Mucosa of descending colon (tissue), 3 donors: ENCODE data around the gene ERGIC1. TPM values are rescaled to one million over a fixed set of nuclear protein-coding genes. Genes with fewer than 3 reads are reported as not detected.

Source experiments
- ATAC-seq: fragments of 200-7000 bp; cut with Tn5 transposase; one replicate; pipeline ENCODE4 v1.9.1; 2020; ENCODE audit warnings: mild to moderate bottlenecking, moderate library complexity
- DNase-seq, 3 donors: peaks; one replicate each; pipeline ENCODE4 v3.0.0-alpha.2; 2020
- H3K36me3 ChIP-seq: fragments of 200-600 bp; one replicate; pipeline ENCODE4 v1.8.0; 2021; ENCODE audit warnings: low read depth, mild to moderate bottlenecking
- H3K4me1 ChIP-seq: fragments of 200-600 bp; one replicate; pipeline ENCODE4 v1.8.0; 2021; ENCODE audit warnings: low read depth, mild to moderate bottlenecking
- H3K4me3 ChIP-seq: fragments of 200-600 bp; one replicate; pipeline ENCODE4 v1.8.0; 2021; ENCODE audit warnings: mild to moderate bottlenecking
- H3K9me3 ChIP-seq: fragments of 200-600 bp; one replicate; pipeline ENCODE4 v1.8.0; 2021; ENCODE audit warnings: mild to moderate bottlenecking
- CTCF ChIP-seq: fragments of 200-600 bp; IDR thresholded peaks from one replicate; pipeline ENCODE4 v1.8.0; 2022; ENCODE audit warnings: antibody characterized with exemption, mild to moderate bottlenecking
- intact Hi-C, 2 donors: fragments of 100-400 bp; cut with DNase I in 1 of 2; cut with micrococcal nuclease in 1 of 2; formaldehyde crosslinking; loops; one replicate each; pipeline versions ENCODE4 v1.11.0 to v1.11.1; 2022; cut with DNase I, micrococcal nuclease
- total RNA-seq, 3 donors: library from RNA; stranded (reverse); fragmentation: NEBNext Ultra II Directional in 2 of 3; extraction: Animal tissue kit (Norgen Biotek cat#: 25700) in 2 of 3; gene quantifications; one replicate each; pipeline versions ENCODE4 v1.2.1 to v1.2.4, GENCODE V29; 2021 to 2023
- donor health status: DM: no; HTN: no; CAD: no; lungs with moderate emphysema.
- donor health status: DM: no; HTN: no; CAD: no.
- donor health status: DM: no; HTN: yes; CAD: no.

Gene ERGIC1
- total RNA-seq, 3 donors from 2014 or later: 153 to 222 (median 199) TPM

- DNase-seq: peak; percentile 65 to 79 (median 76)
- Histone ChIP-seq H3K4me1 (peaks cover 47% of the 10 kb centered on the region), H3K9me3 (no peaks in the 10 kb centered on the region), H3K4me3 (no peak overlapping the region), H3K36me3 (no peaks in the 10 kb centered on the region)
- TF ChIP-seq CTCF: no peak
- peak; percentile 44 for ATAC-seq
- intact Hi-C loops: loop anchor here in 1 of 2 donors (10.0 kb wide), 1 partner anchor 80 kb away; the partner anchor contains the start of gene DUSP1
These were observed 20.4 kb downstream of the ERGIC1 start for GRCh38 chr5:172854451-172854871.

GRCh38 chr5:172854971-172855370 is 20.9 kb downstream of the ERGIC1 start:
- no peaks in the 10 kb centered on the region for H3K9me3 ChIP-seq
- no peak for TF ChIP-seq CTCF
- DNase-seq: no peak
- H3K4me1 ChIP-seq: peaks cover 46% of the 10 kb centered on the region
- no peak overlapping the region for H3K4me3 ChIP-seq
- ATAC-seq: no peak
- no peaks in the 10 kb centered on the region for H3K36me3 ChIP-seq
- intact Hi-C loops: loop anchor here in 1 of 2 donors (10.0 kb wide), 1 partner anchor 80 kb away; the partner anchor contains the start of gene DUSP1

GRCh38 chr5:172855597-172856292 is 21.7 kb downstream of the ERGIC1 start:
- no peak overlapping the region for H3K4me3 ChIP-seq
- H3K4me1 ChIP-seq: peaks cover 49% of the 10 kb centered on the region
- no peaks in the 10 kb centered on the region for H3K36me3 ChIP-seq
- intact Hi-C loops: loop anchor here in 1 of 2 donors (10.0 kb wide), 1 partner anchor 81 kb away; the partner anchor contains the start of gene DUSP1
- ATAC-seq: no peak
- TF ChIP-seq CTCF: no peak
- no peaks in the 10 kb centered on the region for H3K9me3 ChIP-seq
- no peak for DNase-seq

GRCh38 chr5:172856336-172856735 is 22.3 kb downstream of the ERGIC1 start:
- ATAC-seq: no peak
- no peak for TF ChIP-seq CTCF
- Histone ChIP-seq H3K9me3 (no peaks in the 10 kb centered on the region), H3K36me3 (no peaks in the 10 kb centered on the region), H3K4me1 (peaks cover 53% of the 10 kb centered on the region), H3K4me3 (no peak overlapping the region)
- intact Hi-C loops: loop anchor here in 1 of 2 donors (10.0 kb wide), 1 partner anchor 82 kb away; the partner anchor contains the start of gene DUSP1
- DNase-seq: no peak

GRCh38 chr5:172857982-172858381 is 23.9 kb downstream of the ERGIC1 start:
- H3K36me3 ChIP-seq: no peaks in the 10 kb centered on the region
- DNase-seq (no peak), ATAC-seq (no peak)
- intact Hi-C loops: loop anchor here in 1 of 2 donors (10.0 kb wide), 1 partner anchor 83 kb away; the partner anchor contains the start of gene DUSP1
- H3K4me1 ChIP-seq: peaks cover 53% of the 10 kb centered on the region
- TF ChIP-seq CTCF: no peak
- H3K4me3 ChIP-seq: no peak overlapping the region
- H3K9me3 ChIP-seq: no peaks in the 10 kb centered on the region
